ENCODE results near the gene TADA2B.

TADA2B gene, protein sequence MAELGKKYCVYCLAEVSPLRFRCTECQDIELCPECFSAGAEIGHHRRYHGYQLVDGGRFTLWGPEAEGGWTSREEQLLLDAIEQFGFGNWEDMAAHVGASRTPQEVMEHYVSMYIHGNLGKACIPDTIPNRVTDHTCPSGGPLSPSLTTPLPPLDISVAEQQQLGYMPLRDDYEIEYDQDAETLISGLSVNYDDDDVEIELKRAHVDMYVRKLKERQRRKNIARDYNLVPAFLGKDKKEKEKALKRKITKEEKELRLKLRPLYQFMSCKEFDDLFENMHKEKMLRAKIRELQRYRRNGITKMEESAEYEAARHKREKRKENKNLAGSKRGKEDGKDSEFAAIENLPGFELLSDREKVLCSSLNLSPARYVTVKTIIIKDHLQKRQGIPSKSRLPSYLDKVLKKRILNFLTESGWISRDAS

GRCh38 chr4:7043284-7044136 is at the start of gene TADA2B:
TSS of gene TADA2B (plus strand) at chr4:7043372. CDS start at chr4:7043580, 208 bp downstream.
- DNase-seq = peak; percentile 62

DNA sequence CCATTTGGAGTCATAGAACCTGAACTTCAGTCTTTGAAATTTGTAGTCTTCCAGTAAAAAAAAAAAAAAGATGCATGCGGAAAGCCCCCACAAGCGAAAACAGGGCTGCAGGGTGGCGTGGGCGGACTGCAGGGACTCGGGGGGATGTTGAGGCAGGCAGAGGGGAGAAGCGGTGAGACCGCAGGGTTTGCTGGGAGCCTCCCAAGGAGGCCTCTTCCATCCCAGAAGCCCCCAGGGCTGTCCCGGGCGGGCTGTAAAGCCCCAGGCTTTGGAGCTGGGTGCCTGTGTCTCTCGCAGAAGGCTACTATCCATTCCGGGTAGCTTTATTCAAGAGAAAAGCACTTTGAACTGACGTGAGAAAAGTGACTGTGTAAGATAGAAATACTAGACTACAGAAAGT is 46.7 kb upstream of the TADA2B start:
- DNase-seq = no peak

GRCh38 chr4:6999172-7000086 is 43.7 kb upstream of the TADA2B start:
- no peak for DNase-seq

DNA sequence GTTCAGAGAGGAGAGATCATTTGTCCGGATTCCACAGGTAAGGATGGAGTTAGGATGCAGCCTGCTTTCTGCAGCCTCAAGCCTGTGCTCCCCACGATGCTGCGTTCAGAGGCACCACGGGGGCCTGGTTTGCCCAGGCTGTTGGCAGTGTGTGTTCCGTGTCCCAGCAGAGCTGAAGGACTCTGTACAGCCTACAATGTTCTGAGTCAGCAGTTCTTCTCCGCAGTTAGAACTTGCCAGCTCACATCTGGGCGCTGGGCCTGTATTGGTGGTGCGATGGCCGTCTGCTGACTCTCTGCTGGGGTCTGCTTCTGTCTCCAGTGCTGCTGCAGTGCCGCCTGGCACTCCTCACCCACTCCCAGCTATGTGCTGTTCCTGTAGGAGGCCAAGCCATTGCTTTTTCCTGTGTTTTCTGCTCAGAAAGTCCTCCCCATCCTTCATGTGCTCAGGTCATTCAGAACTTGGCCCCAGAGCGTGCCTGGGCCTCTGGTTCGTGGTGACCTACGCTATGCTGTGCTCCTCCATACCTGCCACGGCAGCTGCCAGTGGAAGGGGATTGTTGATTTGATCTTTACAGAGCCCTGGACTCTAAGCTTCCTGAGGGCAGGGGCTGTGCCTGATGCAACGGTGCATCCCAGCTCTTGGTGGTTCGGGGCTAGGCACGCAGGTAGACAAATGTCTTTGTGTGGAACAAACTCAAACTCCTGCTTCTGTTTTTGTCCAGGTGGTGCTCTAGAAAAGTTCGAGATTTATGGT is 42.6 kb upstream of the TADA2B start:
- no peak for DNase-seq

- no peak for DNase-seq
Measured at GRCh38 chr4:7001271-7001670, 41.9 kb upstream of the TADA2B start.

GRCh38 chr4:7002336-7002735 is 40.8 kb upstream of the TADA2B start:
- DNase-seq = no peak

DNA sequence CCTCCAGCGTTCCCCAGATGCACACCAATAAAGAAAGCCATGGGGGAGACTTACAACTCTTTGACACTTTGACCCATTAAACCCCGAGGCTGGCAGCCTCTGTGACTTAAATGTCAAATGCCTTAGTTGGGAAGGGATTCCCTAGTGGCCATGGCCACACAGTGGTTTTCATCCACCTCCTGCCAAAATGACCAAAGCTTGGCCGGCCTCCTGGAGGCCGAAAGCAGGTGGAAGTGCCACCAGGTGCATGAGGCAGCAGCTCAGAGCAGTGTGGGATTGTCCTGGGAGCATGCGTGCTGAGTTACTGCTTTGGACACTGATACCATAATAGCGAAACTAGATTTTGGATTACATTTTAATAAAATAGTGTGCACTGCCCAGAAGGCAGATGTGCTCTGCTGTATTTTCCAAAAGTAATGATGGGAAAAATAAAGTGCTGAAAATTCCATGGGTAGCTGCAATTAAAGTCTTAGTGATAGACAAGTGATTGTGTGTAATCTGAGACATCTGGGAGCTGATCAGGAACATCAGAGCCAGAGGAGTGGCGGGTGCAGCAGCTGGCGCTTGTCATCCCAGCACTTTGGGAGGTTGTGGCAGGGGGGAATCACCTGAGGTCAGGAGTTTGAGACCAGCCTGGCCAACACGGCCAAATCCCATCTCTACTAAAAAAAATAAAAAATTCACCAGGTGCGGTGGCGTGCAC is 39.8 kb upstream of the TADA2B start:
- DNase-seq = no peak

DNA sequence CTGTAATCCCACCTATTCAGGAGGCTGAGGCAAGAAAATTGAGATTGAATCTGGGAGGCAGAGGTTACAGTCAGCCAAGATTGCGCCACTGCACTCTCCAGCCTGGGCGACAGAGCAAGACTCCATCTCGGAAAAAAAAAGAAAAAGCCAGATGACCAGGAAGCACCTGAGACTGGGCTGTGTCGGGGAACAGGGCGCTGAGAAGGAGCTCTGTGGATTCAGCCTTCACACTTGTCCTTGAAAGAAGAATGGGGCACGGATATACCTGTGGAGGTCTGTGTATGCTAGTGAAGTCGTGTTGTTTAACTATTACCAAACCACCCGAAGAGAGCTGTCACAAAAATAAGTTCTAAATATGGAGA is 39.3 kb upstream of the TADA2B start:
- DNase-seq = no peak

DNA sequence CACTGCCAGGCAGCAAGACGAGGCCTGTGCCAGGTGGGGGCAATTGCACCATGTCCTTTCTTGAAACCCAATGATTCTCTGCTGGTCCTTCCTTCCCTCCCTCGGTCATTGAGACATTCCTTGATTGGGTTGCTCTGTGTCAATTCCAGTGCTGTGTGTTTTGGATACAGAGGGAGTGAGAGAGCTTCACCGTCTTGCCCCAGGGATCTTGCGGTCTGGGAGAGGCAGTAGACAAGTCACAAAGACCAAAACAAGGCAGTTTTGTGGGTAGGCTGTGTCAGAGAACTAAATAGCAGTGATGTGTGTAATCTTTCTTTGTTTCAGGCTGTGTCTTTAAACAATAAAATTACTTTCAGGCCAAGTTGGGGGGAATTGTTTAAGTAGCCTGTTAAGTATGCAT is 38.8 kb upstream of the TADA2B start:
- no peak for DNase-seq

DNA sequence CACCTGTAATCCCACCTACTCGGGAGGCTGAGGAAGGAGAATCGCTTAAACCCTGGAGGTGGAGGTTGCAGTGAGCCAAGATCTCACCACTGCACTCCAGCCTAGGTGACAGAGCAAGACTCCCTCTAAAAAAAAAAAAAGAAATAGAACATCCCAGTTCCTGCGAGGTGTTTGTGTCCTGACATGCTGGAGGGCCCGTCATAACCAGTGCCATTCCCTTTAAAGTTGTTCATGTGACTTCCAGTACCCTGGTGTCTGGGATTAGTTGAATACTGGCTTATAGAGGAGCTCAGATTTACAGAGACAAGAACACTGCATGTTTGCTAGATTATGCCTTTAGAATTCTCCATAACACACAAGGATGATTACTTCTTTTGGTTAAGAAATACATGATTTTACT is 37.6 kb upstream of the TADA2B start:
- no peak for DNase-seq

GRCh38 chr4:7006411-7006810 is 36.8 kb upstream of the TADA2B start:
- no peak for DNase-seq

DNA sequence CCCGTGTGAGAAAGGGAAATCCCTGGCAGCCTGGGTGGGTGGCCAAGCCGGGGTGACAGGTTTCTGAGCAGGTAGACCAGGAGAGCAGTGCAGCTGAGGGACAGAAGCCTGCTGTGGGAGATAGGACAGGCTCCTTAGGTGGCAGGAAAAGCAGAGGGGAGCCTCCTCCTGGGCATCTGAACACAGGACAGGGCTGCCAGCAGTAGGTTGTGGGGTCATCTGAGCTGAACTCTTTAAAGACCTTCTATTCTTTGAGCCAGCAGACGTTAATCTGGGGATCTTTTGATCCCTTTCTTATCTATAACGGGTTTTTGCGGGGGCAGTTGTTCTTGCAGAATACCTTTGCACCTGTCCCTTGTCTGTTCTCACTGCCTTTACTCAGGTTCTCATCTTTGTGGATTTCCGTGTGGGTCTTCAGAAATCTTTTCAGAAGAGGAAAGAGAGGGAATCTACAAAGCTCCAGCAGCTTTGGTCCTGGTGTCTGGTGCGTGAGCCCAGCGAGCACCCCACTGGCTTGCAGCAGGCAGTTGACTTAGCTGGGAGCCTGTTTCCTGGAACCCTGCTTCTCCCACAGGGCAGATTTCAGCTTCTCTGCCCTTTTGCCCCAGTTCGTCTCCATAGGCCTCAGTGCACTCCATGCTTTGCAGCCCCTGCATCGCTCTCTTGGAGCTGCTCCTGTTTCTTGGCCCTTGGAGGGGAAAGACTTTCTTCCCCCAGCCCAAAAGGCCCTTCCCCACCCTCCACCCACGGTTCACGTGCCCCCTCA is 35.8 kb upstream of the TADA2B start:
- no peak for DNase-seq

GRCh38 chr4:7007944-7008343 is 35.2 kb upstream of the TADA2B start:
- no peak for DNase-seq

DNA sequence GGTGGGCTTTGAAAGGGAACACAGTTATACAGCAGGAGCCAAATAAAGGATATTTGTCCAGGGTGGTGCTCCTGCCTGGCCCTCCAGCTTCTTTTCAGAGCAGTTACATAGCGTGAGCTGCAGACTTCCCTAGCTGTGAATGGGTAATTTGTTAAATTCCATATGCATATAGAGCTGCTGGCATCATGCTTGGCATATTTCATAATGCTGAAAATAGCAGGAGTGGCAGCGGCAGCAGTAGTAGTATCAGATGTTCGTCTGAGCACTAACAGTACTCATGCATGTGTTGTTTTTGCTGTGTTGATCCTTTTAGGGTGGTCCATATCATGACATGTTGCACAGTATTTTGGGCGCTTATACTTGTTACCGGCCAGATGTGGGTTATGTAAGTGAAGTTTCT is 33.6 kb upstream of the TADA2B start:
- no peak for DNase-seq

- DNase-seq = no peak
Measured at GRCh38 chr4:7013175-7013574, 30.0 kb upstream of the TADA2B start.

- DNase-seq = no peak
Measured at GRCh38 chr4:7014815-7015214, 28.4 kb upstream of the TADA2B start.

- DNase-seq = no peak
Measured at GRCh38 chr4:7015383-7016035, 27.7 kb upstream of the TADA2B start.

GRCh38 chr4:7016086-7016485 is 27.1 kb upstream of the TADA2B start:
- DNase-seq = no peak

DNA sequence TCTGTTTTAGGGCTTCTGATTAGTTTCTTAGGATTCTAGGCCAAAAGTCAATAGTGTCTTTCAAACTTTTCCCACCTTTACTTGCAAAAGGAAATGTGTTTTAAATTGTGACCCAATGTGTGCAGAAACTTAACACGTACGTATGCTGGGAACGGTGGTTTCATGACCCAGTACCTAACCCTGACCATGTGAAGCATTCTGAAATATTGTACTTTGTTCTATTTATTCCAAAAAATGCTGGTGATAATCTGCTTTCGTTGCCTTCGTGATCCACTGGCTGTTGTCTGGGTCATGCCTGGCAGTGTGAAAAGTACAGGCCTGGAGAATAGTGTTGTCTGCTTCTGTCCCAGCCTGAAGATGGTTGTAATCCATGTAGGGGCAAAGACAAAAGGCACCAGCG is 26.7 kb upstream of the TADA2B start:
- no peak for DNase-seq

DNA sequence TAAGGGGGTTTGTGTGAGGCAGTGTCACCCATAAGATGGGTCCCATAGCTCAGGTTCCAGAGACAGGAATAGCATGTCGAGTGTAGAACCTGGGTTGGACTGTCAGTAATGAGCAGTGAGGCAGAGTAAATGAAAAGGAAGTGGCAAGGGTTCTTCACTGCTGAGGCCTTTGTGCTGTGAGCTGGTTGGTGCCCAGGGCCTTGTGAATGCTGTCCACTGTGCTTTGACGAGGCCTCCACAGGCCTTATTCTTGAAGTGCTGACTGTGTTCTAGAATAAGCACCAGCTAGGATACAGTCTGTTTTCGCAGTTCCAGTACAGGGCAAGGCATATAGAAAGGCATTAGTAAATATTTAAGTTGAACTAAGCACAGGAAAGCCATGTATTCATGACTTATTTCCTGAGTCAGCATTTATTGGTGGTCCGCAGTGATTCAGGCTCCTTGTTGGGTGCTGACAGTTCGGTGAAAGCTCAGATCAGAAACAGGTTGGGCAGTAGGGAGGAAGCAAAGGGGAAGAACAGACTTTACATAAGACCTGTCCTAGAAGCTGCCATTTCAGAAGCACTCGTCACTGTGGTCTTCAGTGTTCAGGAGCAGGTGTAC is 25.6 kb upstream of the TADA2B start:
- DNase-seq = no peak

Data from right hindlimb (tissue), 1 donor.